ENCODE measurements around the gene KDM4B.

- TF ChIP-seq TAF1 (IDR thresholded peaks at IDR 0.05; ENCODE audit: borderline replicate concordance, low read depth, low read length) (no peak), POLR2A (IDR thresholded peaks at IDR 0.05; ENCODE audit: low read depth, low read length) (no peak), POLR2AphosphoS5 (IDR thresholded peaks at IDR 0.05; ENCODE audit: low read depth, low read length) (no peak)
Observed at GRCh38 chr19:4951656-4952055, 17.3 kb upstream of the KDM4B start.

Measured in GM12892 (cell line).